ENCODE data around the gene OPN4. TPM values are rescaled to one million over a fixed set of nuclear protein-coding genes. Genes with fewer than 3 reads are reported as not detected.

The OPN4 gene
- total and polyA plus RNA-seq, 5 donors from 2014 or later = not detected

DNA sequence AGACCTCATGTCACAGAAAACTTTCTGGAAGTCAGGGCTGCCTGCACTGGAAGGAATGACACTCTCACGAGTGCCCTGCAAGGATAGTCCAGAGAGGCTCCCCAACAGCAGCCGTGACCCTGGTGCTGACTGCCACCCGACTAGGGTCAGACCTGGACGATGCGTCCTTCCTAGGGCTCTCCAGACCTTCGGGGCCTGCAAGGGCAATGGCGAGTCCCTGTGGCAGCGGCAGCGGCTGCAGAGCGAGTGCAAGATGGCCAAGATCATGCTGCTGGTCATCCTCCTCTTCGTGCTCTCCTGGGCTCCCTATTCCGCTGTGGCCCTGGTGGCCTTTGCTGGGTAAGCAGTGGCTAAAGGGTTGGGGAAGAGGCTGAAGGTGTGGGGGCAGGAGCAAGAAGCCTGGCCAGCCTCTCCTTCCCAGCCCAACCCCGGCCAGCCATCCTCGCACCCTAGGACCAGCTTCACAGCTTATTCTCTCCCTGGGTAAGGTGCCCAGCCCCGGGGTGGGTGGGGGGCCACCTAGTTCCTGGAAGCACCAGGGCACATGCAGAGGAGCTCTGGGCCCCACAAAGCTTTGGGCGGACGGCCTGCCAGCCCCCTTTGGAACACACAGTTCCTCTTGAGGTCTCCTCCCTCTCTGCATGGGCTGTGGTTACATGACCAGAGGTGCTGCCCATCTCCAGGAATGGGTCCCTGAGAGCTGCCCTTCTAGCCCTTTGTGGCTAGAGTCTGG lies 5.5 kb downstream of the OPN4 start:
- Mint-ChIP-seq H3K27ac (no peak overlapping the region), H3K27me3 (no peaks in the 10 kb centered on the region), H3K9me3 (no peaks in the 10 kb centered on the region), H3K36me3 (no peaks in the 10 kb centered on the region), H3K4me1 (no peaks in the 10 kb centered on the region), H3K4me3 (no peak overlapping the region)
- no peaks in the 10 kb centered on the region for H3K4me1 ChIP-seq (ENCODE audit: control insufficient read depth, insufficient read depth, low read length, poor library complexity, severe bottlenecking)
- no peak overlapping the region for H3K4me3 ChIP-seq (ENCODE audit: low read depth, low read length)
- H3K9me3 ChIP-seq (ENCODE audit: control insufficient read depth in 2 of 2, low read length in 2 of 2) = no peaks in the 10 kb centered on the region
- H3K27me3 ChIP-seq (ENCODE audit: control insufficient read depth, insufficient read depth, low read length) = no peaks in the 10 kb centered on the region
- no peaks in the 10 kb centered on the region for H3K36me3 ChIP-seq (ENCODE audit: control insufficient read depth, insufficient read depth, low read length)
- H3K27ac ChIP-seq (ENCODE audit: insufficient read depth, low read length, poor library complexity, severe bottlenecking) = no peak overlapping the region
- no peak for DNase-seq
- ATAC-seq (ENCODE audit: low read depth in 2 of 2) = no peak

DNA sequence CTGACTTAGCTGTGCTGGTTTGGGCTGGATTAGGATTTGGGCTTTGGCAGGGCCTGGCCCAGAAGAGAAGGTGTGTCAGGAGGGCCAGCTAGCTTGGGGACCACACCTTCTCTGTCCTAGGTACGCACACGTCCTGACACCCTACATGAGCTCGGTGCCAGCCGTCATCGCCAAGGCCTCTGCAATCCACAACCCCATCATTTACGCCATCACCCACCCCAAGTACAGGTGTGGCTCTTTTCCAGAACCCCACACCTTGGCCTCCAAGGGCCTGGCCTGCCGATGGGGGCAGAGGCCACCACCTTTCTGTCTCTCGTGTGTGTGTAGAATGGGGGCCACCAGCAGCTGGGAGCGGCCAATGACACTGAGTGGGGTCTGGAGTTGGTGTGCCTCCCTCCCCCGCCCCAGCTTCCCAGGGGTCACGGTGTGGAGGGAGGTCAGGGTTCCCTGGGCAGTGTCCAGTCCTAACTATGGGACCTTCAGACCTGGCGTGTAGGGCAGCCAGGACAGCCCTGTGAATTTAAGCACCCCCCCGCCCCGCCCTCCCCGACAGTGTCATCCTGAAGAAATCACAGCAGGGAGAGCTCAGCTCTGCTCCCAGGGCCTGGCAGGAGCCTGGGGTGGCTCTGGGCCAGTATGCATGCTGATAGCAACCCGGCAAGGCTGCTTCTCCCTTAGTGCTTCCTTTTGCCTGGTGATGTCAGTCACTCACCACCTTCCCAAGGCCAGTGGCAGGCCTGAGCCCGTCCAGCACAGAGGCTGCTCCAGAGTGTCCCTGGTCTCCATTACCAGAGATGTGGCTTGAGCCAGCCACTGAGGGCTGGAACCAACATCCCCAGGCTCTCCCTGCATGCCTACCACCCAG lies 7.0 kb downstream of the OPN4 start:
- H3K4me3 ChIP-seq (ENCODE audit: low read depth, low read length) = no peak overlapping the region
- H3K27me3 ChIP-seq (ENCODE audit: control insufficient read depth, insufficient read depth, low read length) = no peaks in the 10 kb centered on the region
- Mint-ChIP-seq H3K36me3 (no peaks in the 10 kb centered on the region), H3K4me1 (no peaks in the 10 kb centered on the region), H3K27me3 (no peaks in the 10 kb centered on the region), H3K9me3 (no peaks in the 10 kb centered on the region), H3K27ac (no peak overlapping the region), H3K4me3 (no peak overlapping the region)
- H3K9me3 ChIP-seq (ENCODE audit: control insufficient read depth in 2 of 2, low read length in 2 of 2) = no peaks in the 10 kb centered on the region
- H3K4me1 ChIP-seq (ENCODE audit: control insufficient read depth, insufficient read depth, low read length, poor library complexity, severe bottlenecking) = no peaks in the 10 kb centered on the region
- DNase-seq (no peak), ATAC-seq (ENCODE audit: low read depth in 2 of 2) (no peak)
- H3K36me3 ChIP-seq (ENCODE audit: control insufficient read depth, insufficient read depth, low read length) = no peaks in the 10 kb centered on the region
- no peak overlapping the region for H3K27ac ChIP-seq (ENCODE audit: insufficient read depth, low read length, poor library complexity, severe bottlenecking)

DNA sequence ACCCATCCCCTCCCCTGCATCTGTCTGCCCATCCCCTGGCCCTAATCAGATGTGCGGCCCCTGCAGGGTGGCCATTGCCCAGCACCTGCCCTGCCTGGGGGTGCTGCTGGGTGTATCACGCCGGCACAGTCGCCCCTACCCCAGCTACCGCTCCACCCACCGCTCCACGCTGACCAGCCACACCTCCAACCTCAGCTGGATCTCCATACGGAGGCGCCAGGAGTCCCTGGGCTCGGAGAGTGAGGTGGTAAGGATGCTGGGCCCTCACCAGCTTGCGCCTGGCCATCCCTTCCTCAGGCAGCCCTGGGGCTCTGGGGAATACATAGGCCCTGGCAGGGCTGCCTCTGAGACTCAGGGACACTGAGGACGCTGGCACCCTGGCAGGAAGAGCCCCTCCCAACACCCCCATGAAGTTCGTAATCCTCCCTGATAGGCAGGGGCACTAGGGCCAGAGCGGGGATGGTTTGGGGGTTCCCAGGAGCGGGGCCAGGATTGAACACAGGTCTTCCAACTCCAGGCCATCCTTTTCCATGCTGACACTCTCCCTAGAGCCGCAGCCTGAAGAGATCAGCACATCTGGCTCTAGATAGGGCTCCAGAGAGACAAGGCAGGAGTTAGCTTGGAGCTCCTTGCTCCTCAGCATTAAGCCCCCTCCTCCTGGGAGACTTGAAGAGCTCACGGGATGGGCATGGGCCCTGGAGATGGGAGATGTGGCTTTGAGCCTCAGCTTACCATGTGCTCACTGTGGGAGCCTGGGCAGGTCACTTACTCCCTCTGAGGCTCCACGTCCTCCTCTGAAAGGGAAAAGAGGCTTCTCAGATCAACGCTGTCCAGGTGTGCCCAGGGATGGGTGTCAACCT lies 8.1 kb downstream of the OPN4 start:
- no peak overlapping the region for H3K27ac Mint-ChIP-seq
- Histone ChIP-seq H3K36me3 (ENCODE audit: control insufficient read depth, insufficient read depth, low read length) (no peaks in the 10 kb centered on the region), H3K27me3 (ENCODE audit: control insufficient read depth, insufficient read depth, low read length) (no peaks in the 10 kb centered on the region), H3K4me3 (ENCODE audit: low read depth, low read length) (no peak overlapping the region), H3K9me3 (ENCODE audit: control insufficient read depth in 2 of 2, low read length in 2 of 2) (no peaks in the 10 kb centered on the region), H3K4me1 (ENCODE audit: control insufficient read depth, insufficient read depth, low read length, poor library complexity, severe bottlenecking) (no peaks in the 10 kb centered on the region), H3K27ac (ENCODE audit: insufficient read depth, low read length, poor library complexity, severe bottlenecking) (no peak overlapping the region)
- ATAC-seq (ENCODE audit: low read depth in 2 of 2) (no peak), DNase-seq (no peak)
- no peak overlapping the region for H3K4me3 Mint-ChIP-seq
- H3K4me1 Mint-ChIP-seq = no peaks in the 10 kb centered on the region
- H3K9me3 Mint-ChIP-seq = no peaks in the 10 kb centered on the region
- no peaks in the 10 kb centered on the region for H3K36me3 Mint-ChIP-seq
- no peaks in the 10 kb centered on the region for H3K27me3 Mint-ChIP-seq

DNA sequence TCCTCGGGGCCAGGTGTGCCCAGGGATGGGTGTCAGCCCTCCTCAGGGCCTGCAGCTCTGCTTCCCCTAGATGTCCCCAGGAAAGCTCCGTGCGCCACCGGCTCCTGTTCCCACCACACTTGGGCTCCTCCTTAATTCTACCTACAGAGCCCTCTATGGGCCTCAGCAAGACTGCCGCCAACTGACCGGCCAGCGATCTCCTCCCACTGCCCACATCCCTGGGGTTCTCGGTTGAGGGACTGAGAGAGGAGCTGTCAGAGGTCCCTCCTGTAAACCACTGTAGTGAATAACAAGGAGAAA lies 8.6 kb downstream of the OPN4 start:
- Histone ChIP-seq H3K4me3 (ENCODE audit: low read depth, low read length) (no peak overlapping the region), H3K9me3 (ENCODE audit: control insufficient read depth in 2 of 2, low read length in 2 of 2) (no peaks in the 10 kb centered on the region), H3K36me3 (ENCODE audit: control insufficient read depth, insufficient read depth, low read length) (no peaks in the 10 kb centered on the region), H3K4me1 (ENCODE audit: control insufficient read depth, insufficient read depth, low read length, poor library complexity, severe bottlenecking) (no peaks in the 10 kb centered on the region), H3K27me3 (ENCODE audit: control insufficient read depth, insufficient read depth, low read length) (no peaks in the 10 kb centered on the region), H3K27ac (ENCODE audit: insufficient read depth, low read length, poor library complexity, severe bottlenecking) (no peak overlapping the region)
- Mint-ChIP-seq H3K4me3 (no peak overlapping the region), H3K27me3 (no peaks in the 10 kb centered on the region), H3K4me1 (no peaks in the 10 kb centered on the region), H3K9me3 (no peaks in the 10 kb centered on the region), H3K36me3 (no peaks in the 10 kb centered on the region), H3K27ac (peak overlapping the region in 1 of 3 donors; percentile 52)
- DNase-seq (no peak), ATAC-seq (ENCODE audit: low read depth in 2 of 2) (no peak)

DNA sequence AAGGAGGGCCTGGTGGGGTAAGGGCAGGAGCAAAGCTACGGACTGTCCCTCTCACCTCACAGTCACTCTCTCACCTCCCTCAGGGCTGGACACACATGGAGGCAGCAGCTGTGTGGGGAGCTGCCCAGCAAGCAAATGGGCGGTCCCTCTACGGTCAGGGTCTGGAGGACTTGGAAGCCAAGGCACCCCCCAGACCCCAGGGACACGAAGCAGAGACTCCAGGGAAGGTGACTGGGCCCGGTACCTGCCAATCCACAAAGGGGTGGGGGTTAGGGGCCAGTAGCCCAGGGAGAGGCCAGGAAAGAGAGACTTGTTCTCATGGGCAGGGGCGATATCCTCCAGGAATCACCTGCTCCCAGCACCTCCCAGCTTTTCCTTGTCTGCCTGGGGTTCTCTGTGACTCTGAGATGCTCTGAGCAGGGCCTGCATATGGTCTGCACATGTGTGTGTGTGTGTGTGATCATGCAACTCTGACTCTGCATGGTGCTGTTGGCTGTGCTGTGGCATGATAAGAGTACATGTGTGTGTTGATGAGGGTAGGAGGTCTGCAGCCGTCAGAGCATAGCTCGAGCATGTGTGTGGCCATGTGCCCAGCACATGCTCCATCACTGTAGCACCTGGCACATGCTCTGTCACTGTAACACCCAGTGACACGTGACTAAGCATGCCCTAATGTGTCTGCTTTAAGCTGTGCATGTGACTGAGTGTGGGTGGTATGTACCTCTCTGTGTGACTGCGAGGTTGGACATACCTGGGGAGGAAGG lies 9.4 kb downstream of the OPN4 start:
- Mint-ChIP-seq H3K9me3 (no peaks in the 10 kb centered on the region), H3K4me1 (no peaks in the 10 kb centered on the region), H3K36me3 (no peaks in the 10 kb centered on the region), H3K4me3 (no peak overlapping the region), H3K27me3 (no peaks in the 10 kb centered on the region), H3K27ac (peak overlapping the region in 1 of 3 donors; percentile 3)
- Histone ChIP-seq H3K4me1 (ENCODE audit: control insufficient read depth, insufficient read depth, low read length, poor library complexity, severe bottlenecking) (no peaks in the 10 kb centered on the region), H3K9me3 (ENCODE audit: control insufficient read depth in 2 of 2, low read length in 2 of 2) (no peaks in the 10 kb centered on the region), H3K36me3 (ENCODE audit: control insufficient read depth, insufficient read depth, low read length) (no peaks in the 10 kb centered on the region), H3K27ac (ENCODE audit: insufficient read depth, low read length, poor library complexity, severe bottlenecking) (no peak overlapping the region), H3K27me3 (ENCODE audit: control insufficient read depth, insufficient read depth, low read length) (no peaks in the 10 kb centered on the region), H3K4me3 (ENCODE audit: low read depth, low read length) (no peak overlapping the region)
- no peak for ATAC-seq (ENCODE audit: low read depth in 2 of 2)
- DNase-seq = no peak

DNA sequence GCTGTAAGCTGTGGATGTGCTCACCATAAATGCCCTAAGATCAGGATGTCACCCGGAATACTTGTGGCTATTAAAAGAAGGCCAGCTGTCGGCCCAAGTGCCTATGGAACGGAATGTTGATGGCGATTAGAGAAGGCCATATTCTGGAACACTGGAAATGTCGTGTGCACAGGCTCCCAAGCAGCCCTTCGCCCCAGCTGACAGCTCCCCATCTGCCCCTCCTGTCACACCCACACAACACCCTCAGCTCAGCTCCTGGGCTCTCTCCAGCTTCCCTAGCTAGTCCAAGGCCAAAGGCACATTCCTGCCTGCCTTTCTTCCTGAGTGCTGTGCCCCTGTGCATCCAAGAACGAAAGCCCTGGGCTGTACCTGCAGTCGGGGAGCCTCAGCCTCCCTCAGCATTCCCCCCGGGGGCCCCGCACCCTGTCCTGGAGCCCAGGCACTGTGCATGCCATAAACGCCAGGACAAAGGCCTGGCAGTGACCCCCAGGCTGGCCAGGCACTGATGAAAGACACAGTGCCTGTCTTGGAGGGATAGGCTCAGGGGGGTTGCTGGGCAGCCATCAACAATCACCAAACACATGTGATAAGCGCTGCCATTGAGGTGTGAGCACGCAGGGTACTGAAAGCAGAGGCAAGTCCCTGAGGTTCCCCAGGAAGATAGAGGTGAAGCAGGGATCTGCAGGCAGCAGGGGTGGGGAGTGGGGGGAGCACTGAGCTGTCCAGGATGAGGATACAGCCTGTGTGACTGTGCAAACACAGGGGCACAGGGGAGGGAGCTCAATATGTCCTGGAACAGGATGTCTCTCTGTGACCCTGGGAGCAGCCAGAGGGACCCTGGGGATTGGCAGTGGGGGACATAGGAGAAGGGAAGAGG lies 10.2 kb downstream of the OPN4 start:
- H3K4me1 ChIP-seq (ENCODE audit: control insufficient read depth, insufficient read depth, low read length, poor library complexity, severe bottlenecking) = no peaks in the 10 kb centered on the region
- Mint-ChIP-seq H3K4me3 (no peak overlapping the region), H3K27ac (peak overlapping the region in 1 of 3 donors; percentile 44), H3K9me3 (no peaks in the 10 kb centered on the region), H3K4me1 (no peaks in the 10 kb centered on the region), H3K36me3 (no peaks in the 10 kb centered on the region), H3K27me3 (no peaks in the 10 kb centered on the region)
- H3K27me3 ChIP-seq (ENCODE audit: control insufficient read depth, insufficient read depth, low read length) = no peaks in the 10 kb centered on the region
- H3K9me3 ChIP-seq (ENCODE audit: control insufficient read depth in 2 of 2, low read length in 2 of 2) = no peaks in the 10 kb centered on the region
- H3K36me3 ChIP-seq (ENCODE audit: control insufficient read depth, insufficient read depth, low read length) = no peaks in the 10 kb centered on the region
- no peak for DNase-seq
- no peak overlapping the region for H3K4me3 ChIP-seq (ENCODE audit: low read depth, low read length)
- H3K27ac ChIP-seq (ENCODE audit: insufficient read depth, low read length, poor library complexity, severe bottlenecking) = no peak overlapping the region
- no peak for ATAC-seq (ENCODE audit: low read depth in 2 of 2)

DNA sequence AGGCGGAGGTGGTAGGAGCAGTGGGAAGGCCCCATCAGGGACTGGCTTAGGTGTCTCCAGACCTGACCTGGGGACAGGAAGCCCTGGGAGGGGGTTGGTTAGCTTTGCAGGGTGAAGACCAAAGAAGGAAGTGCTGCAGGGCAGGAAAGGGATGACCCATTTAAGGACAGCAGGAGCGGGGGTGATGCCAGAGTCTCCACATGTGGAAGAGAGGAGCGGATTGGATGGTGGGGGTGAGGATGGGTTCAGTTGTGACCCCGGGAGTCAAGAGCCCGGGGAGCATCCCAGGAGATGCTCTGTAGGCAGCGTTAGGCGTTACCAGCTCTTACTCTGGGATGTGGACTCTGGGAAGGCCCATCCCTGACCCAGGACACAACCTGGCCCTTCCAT lies 10.9 kb downstream of the OPN4 start:
- H3K4me3 ChIP-seq (ENCODE audit: low read depth, low read length) = no peak overlapping the region
- no peak overlapping the region for H3K4me3 Mint-ChIP-seq
- no peaks in the 10 kb centered on the region for H3K9me3 Mint-ChIP-seq
- no peaks in the 10 kb centered on the region for H3K27me3 Mint-ChIP-seq
- DNase-seq (no peak), ATAC-seq (ENCODE audit: low read depth in 2 of 2) (no peak)
- H3K36me3 Mint-ChIP-seq = no peaks in the 10 kb centered on the region
- H3K27me3 ChIP-seq (ENCODE audit: control insufficient read depth, insufficient read depth, low read length) = no peaks in the 10 kb centered on the region
- H3K4me1 Mint-ChIP-seq = no peaks in the 10 kb centered on the region
- no peak overlapping the region for H3K27ac ChIP-seq (ENCODE audit: insufficient read depth, low read length, poor library complexity, severe bottlenecking)
- no peaks in the 10 kb centered on the region for H3K4me1 ChIP-seq (ENCODE audit: control insufficient read depth, insufficient read depth, low read length, poor library complexity, severe bottlenecking)
- no peaks in the 10 kb centered on the region for H3K36me3 ChIP-seq (ENCODE audit: control insufficient read depth, insufficient read depth, low read length)
- H3K9me3 ChIP-seq (ENCODE audit: control insufficient read depth in 2 of 2, low read length in 2 of 2) = no peaks in the 10 kb centered on the region
- H3K27ac Mint-ChIP-seq = no peak overlapping the region

Measured in CD4-positive, CD25-positive, alpha-beta regulatory T cell (primary cell).